Activated CD4-positive, alpha-beta T cell treated with anti-CD3 and anti-CD28 coated beads, Interleukin-2, amount 50 U/mL, for 48 hours (primary cell): ENCODE measurements around the gene CCR6.
A peak's percentile ranks its signal among the peaks of the same experiment; 100 is the strongest.
"Not testable (repeated sequence)": the region's sequence is repeated elsewhere in the genome, so short reads cannot be mapped to it uniquely, and the experiment has no call there.

ENCODE experiments used
- DNase-seq, 2 experiments: peaks; one replicate each; pipeline ENCODE4 v3.0.0-alpha.2; 2020

The CCR6 gene

GRCh38 chr6:167122827-167123657 lies at the start of gene CCR6:
Gene CCR6, plus strand, starts transcription at chr6:167123096. Its CDS starts 13,039 bp downstream, at chr6:167136135.
- DNase-seq = no peak

- DNase-seq = no peak
Measured at GRCh38 chr6:167073679-167074274, 49.1 kb upstream of the CCR6 start.

GRCh38 chr6:167077241-167077932 lies 45.5 kb upstream of the CCR6 start:
- no peak for DNase-seq

GRCh38 chr6:167078745-167079144 lies 44.2 kb upstream of the CCR6 start:
- DNase-seq = peak in 1 of 2 experiments; percentile 55

GRCh38 chr6:167079853-167080297 lies 43.0 kb upstream of the CCR6 start:
- peak; percentile 74 to 82 for DNase-seq

- no peak for DNase-seq
Measured at GRCh38 chr6:167087857-167088354, 35.0 kb upstream of the CCR6 start.

- not testable (repeated sequence) for DNase-seq
Measured at GRCh38 chr6:167088741-167089140, 34.2 kb upstream of the CCR6 start.

GRCh38 chr6:167089243-167090142 lies 33.4 kb upstream of the CCR6 start:
- no peak for DNase-seq

- no peak for DNase-seq
Measured at GRCh38 chr6:167090171-167090570, 32.7 kb upstream of the CCR6 start.

- no peak for DNase-seq
Measured at GRCh38 chr6:167091026-167091804, 31.7 kb upstream of the CCR6 start.

- DNase-seq = no peak
Measured at GRCh38 chr6:167091805-167092107, 31.1 kb upstream of the CCR6 start.

- no peak for DNase-seq
Measured at GRCh38 chr6:167092672-167093339, 30.1 kb upstream of the CCR6 start.

GRCh38 chr6:167093406-167093921 lies 29.4 kb upstream of the CCR6 start:
- no peak for DNase-seq

GRCh38 chr6:167093922-167094432 lies 28.9 kb upstream of the CCR6 start:
- peak; percentile 63 to 68 for DNase-seq

GRCh38 chr6:167094436-167094819 lies 28.5 kb upstream of the CCR6 start:
- no peak for DNase-seq

GRCh38 chr6:167094820-167095637 lies 27.9 kb upstream of the CCR6 start:
- DNase-seq = no peak

GRCh38 chr6:167095888-167096287 lies 27.0 kb upstream of the CCR6 start:
- DNase-seq = no peak

- DNase-seq = no peak
Measured at GRCh38 chr6:167096991-167097390, 25.9 kb upstream of the CCR6 start.

- no peak for DNase-seq
Measured at GRCh38 chr6:167097770-167098169, 25.1 kb upstream of the CCR6 start.

GRCh38 chr6:167098825-167099225 lies 24.1 kb upstream of the CCR6 start:
- DNase-seq = no peak
